Stimulated activated CD8-positive, alpha-beta memory T cell treated with anti-CD3 and anti-CD28 coated beads, Interleukin-12 subunit alpha, Interleukin-12 subunit beta, amount 100 ng/mL, for 1 hour (primary cell): ENCODE data around the gene SLIT3.

Source experiments
- DNase-seq: peaks from one replicate; pipeline ENCODE4 v3.0.0-alpha.2; 2020; ENCODE audit warnings: low read depth

Gene SLIT3

DNA sequence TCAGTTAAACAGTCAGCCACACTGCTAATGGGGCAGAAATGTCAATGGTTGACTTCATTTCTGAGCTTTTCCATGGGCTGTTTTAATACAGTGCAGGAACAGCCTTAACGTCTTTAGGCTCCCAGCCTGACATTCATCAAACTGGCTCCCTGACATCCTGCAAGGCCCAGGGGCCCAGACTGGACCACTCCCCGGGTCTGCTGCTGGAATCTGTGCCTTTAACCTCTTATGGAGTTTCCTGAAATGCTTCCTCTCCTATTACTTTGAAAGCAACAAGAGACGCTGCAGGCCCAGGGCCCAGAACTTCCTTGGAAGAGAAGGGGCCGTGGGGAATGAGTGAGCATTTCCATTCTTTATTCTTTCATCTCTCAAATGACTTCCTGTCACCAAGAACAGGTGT lies 504.9 kb downstream of the SLIT3 start:
- DNase-seq: no peak

DNA sequence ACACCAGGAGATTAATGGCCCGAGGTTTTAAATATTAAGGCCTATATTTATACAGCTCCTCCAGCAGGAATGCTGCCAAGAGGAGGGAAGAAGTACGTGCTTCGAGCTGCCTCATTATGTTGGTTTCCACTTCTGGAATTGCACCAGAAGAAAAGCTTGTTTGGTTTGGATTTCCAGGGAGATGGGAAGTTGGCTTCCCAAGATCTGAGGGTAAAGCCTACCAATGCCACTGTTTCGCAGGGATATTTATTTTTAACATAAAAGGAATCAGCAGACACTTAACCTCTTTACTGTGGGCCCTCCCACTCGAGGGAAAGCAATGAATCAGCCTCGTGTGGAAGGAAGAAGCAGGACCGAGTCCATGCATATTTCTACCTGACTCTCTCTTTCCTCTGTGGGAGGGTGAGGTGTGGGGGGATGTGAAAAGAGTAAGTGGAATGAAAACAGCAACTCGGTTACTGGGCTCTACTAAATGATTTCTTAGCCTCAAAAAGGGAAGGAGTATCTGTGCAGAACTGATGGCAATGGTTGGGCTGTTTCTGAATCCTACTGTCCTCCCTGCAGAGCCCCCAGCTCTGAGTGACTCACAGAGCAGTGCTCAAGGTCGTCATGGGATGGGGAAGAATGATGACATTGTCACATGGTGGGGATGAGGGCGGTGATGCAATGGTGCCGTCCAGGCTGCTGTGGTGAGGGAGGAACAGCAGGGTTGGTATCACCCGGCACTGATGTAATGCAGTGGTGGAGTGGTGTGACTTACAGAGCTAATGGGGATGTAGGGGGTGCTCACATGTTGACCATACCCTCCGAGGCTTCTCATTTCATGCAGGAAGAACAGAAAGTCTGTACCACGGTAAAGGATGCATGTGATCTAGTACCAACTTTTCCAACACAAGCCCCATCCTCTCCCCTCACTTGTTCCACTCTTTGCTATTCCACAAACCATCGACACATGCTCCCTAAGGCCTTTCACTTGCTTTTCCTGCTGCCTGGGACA lies 506.8 kb downstream of the SLIT3 start:
- DNase-seq: no peak

DNA sequence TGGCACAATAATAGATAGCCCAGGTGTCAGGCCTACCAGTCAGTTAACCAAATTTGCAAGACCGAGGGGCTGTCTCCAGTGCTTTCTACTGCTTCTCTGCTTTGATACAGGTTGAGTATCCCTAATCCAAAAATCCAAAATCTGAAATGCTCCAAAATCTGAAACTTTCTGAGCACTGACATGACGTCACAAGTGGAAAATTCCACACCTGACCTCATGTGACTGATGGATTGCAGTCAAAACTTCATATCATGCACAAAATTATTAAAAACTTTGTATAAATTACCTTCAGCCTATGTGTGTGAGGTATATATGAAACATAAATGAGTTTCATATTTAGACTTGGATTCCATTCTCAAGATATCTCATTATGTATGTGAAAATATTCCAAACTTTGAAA lies 508.3 kb downstream of the SLIT3 start:
- DNase-seq: no peak

DNA sequence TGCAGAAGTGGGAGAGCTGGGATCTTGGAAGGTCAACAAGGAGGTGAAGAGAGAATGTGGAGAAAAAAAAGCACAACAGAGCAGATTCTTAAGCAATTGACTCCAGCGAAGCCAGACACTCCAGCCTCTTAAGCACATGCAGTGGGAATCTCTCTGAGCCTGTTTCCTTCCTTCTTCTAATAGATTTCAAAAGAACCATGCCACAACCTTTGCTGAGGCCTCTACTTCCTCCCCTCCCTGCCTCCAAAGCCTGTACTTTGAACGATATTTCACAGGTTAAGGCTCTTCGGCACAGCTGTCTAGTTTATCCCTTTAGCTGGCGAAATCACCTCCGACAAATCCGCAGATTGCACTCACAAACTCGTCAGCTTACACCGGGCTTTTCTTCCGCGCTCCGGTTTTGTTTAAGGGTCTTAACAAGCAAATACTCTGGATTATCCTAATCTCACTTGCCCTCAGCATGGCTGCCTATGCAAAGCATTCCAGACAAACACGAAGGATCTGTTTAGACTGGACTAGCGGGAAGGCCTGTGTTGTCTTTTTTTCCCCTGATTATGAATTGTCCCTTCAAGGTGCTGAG lies 510.2 kb downstream of the SLIT3 start:
- no peak for DNase-seq

DNA sequence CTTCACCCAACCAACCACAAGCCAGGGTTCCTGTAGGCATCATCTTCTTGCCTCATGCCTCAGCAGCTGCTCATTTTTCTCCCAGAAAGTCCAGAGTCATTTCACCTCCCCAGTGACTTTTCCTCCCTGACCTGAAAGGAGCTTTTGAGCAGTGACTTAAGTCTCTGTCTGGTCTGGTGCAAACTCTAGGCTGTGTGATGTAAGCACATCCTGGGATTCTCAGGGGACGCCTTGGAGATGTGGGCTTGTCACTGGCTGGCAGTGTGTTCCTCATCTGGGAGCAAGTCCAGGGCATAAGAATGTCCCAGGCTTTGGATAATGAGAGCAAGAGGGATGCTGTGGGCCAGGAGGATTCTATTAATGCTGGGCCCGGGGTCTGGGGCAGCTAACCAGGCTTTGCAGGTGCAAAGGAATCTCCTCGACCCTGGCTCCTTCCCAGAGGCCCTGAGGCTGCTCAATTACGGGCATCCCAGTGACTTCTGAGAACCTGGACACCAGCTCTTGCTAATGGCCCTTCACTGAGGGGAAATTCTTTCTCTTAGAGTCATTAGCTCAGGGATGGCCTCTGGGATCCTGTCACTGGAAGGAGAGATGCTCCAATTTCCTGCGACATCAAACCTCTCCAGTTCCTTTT lies 510.8 kb downstream of the SLIT3 start:
- no peak for DNase-seq

DNA sequence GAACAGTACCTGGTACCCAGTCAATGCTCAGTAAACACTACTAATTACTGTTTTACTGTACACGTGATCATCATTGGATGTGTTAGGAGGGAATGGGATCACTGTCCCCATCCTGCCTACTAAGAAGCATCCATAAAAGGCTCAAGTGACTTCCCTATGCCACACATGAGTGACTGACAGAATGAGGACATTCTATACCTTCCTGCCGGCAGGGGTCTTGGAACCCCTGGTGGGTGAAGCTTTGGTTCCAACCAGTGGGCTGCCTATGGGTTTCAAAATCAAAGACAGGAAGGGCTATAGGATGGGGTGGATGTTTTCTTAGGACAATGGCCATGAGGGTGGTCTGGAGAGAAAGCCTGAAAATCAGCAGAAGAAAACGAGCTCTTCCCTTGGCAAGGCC lies 512.2 kb downstream of the SLIT3 start:
- DNase-seq: no peak

DNA sequence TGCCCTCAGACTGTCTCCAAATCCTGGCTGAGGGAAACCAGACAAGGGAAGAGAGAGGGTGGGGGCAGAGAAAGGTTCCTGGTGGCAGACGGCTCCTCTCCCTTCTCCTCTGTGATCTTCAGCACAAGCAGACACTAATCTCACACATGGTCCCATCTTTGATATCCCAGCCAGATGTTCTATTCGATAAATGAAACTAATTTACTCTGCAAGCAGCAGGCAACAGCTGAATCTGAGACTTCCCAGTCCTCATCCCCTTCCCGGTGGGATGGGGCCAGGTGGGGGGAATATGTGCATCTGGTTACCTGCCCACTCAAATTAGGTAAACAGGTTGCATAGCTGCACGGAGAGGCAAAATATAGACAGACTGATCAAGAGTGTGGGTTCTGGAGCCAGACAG lies 512.8 kb downstream of the SLIT3 start:
- no peak for DNase-seq

DNA sequence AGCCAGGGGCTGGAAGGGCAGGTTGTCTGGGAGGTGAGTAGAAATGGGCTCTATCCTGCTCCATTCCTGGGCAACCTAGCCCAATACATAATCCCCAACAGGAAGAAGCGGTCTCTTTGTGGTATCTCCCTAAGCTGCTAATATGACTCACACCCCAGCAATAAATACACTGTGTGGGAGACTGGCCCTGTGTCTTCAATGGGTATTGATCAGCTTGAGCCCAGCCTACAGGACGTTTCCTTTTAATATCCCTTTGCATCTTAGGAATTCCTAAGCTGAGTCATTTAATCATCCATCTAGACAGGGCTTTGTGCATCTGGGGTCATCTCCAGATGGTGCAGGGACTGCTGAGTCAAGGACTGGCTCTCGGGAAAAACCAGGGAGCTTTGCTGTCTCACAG lies 514.8 kb downstream of the SLIT3 start:
- DNase-seq: no peak

DNA sequence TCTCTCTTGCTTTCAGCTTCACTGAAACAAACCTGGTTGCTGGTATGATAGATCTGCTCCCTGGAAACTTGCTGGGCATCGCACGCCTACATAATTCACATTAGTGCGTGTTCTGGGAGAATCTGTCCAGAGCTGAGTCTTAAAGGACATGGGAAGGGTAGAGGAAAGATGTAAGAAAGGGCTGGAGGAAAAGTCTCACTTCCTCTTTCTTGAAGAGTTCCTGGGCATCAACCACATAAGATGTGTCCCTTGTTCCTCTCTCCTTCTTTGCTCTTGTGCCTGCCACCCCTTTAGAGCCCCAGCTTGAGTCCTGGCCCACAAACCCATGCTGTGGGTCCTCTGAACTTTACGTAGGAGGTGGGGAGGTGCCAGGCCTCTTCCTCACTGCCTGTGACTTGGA lies 516.5 kb downstream of the SLIT3 start:
- DNase-seq: no peak

DNA sequence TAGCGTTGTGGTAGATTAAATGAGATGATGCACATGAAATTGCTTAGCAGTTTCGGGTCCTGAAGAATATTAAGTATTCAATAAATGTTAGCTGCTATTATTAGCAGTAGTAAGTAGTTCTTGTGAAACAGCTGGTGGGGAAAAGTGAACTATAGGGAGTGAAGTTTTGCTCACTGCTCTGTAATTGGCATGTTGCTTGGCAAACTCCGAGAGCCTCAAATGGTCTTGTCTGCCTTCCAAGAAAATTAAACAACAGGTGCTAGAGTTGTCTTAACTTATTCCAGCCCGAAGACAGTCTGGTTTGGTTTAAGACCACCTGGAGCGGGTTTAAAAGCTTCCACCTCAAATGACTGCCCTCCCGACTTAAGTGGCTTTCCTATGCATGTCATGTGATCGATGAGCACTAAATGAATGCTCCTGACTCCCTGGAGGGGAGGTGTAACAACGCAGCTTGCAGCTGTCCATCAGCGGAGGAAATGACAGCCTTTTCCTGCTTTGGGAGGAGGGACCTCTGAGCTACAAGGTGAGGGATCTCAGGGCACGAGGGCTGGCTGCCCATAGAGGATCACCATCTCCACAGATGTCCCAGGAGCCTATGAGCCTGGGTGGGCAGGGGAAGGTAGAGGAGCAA lies 518.9 kb downstream of the SLIT3 start:
- DNase-seq: no peak

DNA sequence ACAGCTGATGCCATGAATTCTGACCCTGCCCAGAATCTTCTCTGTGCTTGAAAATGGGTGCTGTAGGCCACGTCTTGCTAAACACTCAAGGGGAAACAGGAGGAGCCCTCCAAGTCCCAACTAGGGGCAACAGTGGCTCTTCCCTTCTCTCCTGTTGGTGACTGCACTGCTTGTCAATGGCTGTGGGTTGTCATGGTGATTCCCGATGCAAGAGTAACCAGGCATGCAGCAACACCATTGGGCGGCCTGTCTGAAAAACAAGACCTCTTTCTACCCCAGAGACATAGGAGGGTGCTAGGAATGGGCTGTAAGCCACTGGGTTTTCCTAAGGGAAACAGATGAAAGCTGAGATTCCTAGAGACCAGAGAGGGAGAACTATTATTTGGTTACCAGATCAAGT lies 520.1 kb downstream of the SLIT3 start:
- no peak for DNase-seq

DNA sequence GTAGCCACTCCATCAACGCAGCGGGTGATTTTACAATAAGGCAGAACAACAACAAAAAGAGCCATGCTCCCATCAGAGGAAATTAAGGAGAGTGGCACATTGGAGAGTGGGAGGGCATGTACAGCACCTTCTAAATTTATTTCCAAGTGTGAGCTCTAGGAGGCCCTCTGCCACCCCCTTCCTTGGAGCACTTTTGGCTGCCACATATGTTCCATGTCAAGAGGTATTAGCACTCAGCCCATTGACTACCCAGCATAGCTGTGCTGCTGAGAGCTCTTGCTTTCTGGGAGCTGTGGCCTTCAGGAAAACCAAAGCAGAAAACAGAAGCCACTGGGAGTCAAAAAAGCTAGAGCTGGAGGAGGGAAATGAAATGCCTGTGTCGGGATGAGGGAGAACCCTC lies 521.6 kb downstream of the SLIT3 start:
- DNase-seq: no peak

DNA sequence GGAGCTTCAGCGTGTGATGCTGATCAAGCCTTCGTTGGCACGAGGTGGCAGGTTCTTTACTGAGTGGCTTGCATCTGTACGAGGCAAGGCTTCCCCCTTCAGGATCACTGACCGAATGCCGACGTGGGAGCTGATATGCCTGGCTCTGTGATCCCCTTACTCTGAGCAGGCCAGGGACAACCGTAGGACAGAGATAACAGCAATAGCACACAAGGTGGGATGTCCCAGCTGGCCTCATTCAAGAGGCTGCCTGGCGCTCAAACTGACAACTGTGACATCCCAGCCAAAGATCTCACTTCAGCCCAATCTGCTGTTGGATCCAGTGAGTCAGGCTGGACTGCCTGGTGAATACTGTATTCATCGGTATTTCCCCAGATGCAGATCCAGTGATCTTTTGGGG lies 522.4 kb downstream of the SLIT3 start:
- DNase-seq: no peak

DNA sequence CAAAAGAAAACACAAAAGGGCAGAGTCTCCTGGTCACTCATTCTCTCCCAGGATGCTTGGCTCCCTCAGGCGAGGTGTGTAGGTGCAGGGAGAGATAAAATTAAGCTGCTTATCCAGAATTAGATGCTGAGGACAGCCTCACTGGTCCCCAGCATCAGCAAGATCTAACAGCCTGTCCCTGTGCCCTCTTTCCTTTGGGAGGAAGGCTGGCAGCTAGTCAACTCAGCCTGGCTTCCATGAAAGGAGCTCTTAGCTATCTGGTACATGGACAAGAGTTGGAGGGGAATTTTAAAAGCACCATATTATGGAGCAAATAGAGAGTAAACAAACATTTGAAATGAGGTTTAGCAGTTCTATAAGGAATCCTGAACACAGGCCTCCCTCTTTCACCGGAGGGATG lies 523.3 kb downstream of the SLIT3 start:
- no peak for DNase-seq

DNA sequence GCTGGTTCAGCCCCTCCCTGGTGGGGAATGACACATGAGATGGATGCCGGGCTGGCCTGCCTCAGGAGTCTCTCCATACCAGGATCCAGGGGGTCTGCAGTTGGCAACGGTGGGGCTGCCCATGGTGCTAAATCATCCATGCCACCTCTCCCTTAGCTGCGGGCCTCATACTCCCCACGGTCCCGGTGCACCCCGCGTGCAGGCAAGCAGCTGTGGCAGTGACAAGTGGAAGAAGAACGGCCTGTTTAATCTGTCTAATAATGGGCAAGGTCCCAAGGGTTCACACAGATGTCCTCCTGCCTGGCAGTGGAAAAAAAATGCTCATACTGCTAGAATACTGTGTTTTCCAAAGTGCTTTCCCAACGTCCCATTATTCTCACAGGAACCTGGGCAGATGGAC lies 524.9 kb downstream of the SLIT3 start:
- DNase-seq: no peak

DNA sequence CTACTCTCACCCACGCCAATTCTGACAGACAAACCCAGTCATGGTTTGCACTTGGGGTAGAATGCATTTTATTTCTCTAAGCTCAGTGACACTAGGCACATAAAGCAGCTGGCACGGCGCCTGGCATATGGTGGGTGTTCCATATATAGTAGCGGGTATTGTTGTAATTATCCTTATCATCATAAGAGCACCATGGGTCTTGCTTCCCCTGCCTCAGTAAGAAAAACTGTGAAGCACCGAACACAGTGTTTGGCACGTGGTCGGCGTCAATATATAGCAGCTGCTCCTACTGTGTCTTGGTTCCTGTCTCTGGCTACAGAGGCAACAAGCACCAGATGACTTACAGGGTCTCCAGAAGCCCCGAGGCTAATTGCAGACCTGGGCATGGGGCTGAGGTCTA lies 527.7 kb downstream of the SLIT3 start:
- no peak for DNase-seq

DNA sequence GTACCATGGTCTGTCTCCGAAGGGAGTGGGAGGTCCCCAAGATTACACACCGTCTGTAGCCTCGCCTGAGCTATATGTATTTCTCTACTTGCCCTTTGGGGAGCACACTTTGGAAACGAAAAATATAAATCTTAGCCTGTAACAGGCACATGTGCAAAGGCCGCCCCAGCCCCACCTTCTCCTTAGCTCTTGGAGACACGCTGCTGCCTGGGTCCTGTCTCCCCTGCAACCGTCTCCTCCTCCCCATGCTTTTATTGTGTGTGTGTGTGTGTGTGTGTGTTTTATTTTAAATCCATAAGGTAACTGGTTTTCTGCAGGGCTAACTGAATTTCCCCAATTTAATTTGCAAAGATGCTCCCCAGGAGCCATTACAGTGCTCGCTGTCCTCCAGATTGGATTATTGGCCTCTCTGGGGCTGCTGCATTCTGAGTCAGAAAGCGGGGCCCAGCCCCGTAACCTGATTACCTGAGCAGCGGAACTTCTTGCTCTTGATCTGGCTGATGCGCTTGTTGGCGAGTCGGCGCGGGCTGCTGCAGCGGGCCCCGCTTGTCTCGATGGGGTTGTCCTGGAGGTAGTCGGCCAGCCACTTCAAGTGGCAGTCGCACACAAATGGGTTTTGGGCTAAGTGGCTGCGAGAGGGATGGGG lies 528.5 kb downstream of the SLIT3 start:
- no peak for DNase-seq

DNA sequence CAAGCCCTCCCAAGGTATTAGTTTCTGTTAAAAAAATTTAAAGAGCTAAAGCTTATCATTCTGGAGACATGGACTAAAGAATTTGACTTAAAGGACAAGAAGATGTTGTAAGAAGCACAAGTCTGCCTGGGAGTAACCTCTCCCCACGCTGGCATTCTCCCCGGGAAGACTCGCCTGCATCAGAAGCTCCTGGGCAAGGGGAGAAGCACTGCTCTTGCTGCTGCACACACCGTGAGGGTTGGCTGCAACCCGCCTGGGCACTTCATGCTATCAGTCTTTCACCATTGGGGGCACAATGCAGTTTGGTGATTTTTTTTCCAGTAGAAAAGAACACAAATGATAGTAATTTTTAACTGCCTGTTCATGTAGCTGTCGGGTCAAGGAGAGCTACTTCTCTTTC lies 529.3 kb downstream of the SLIT3 start:
- no peak for DNase-seq

DNA sequence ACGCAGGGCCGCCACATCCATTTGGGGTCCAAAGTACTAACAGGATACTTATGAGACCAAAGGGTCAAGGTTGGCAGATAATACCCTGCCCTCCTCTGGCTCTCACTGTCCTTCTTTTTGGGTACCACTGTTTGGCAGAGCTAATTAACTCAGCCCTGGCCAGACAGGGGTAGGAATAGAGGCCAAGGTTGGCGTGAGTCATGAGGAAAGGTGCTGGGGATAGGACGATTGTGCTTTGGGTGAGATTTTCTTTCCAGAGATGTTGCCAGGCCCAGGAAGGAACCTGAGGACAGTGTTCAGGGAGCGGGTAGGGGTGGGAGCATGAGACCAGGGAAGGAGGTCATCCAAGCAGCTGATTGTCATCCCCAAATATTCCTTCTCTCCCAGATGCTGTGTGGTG lies 529.9 kb downstream of the SLIT3 start:
- DNase-seq: no peak

DNA sequence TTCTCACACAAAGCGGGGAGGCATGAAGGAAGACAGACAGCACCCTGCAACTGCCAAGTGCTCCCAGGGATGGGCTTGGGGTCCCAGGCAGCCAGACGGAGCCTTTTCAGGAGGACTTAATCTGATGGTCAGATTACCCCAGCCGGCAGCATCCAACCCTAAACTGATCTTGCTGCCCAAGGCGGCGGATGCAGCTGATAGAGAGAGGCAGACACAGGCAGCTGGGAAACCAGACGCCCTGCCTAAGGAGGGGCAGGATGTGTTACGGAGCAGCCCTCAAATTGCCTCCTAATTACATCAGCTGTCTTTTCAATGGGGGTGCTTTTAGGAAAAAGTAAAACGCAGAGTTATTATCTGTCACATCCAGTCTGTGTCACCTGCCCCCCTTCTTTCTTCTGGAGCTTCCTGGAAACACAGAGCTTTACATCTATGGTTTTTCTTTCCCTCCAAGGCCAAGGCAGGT lies 530.9 kb downstream of the SLIT3 start:
- DNase-seq: no peak

DNA sequence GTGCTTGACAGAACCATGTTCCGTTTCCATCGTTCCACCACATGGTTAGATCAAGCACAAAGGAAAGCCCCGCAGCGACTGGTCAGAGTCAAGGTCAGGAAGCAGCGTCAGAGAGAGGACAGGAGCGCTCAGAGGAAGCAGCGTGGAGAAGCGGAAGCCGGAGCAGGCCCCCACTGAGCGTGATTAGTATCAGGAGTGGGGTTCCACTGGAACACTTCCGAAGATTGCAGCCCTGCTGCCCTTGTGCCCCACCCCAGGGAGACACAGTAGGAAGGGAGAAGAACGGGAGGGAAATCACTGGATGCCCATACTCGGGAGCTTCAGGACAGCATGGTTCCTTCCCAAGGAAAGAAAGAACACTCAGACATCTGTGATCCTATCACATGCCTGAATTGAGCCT lies 532.8 kb downstream of the SLIT3 start:
- DNase-seq: no peak

DNA sequence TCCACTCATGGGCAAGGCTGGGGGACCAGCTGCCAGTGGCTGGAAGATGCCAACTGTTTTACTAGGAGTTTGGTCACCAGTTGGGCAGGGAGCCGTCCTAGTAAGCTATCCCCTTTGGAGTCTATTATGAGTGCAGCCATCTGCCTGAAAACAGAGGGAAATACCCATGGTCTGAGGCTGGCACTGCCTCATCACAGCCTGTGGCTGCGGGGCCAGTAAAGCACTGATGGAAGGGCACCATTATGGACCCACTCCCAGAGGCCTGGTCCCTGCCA lies 534.6 kb downstream of the SLIT3 start:
- DNase-seq: no peak
